H1 (cell line): ENCODE measurements around the gene NAPG. TPM values are rescaled to one million over a fixed set of nuclear protein-coding genes. Genes with fewer than 3 reads are reported as not detected.

Source experiments
- CBX5 ChIP-seq: fragments of 300-800, 300-1000 bp; sonication (generic); IDR thresholded peaks from 2 replicates; pipeline ENCODE4 v1.7.1; 2016; ENCODE audit warnings: antibody characterized with exemption, low read length, low read depth
- CBX8 ChIP-seq: fragments of 300-800, 300-1000 bp; sonication (generic); IDR thresholded peaks from 2 replicates; pipeline ENCODE4 v1.7.1; 2016; ENCODE audit warnings: low read depth, low read length, borderline replicate concordance
- CEBPB ChIP-seq: IDR thresholded peaks from 2 replicates; pipeline ENCODE4 v1.6.1; 2012; ENCODE audit warnings: low read depth, low read length
- CHD2 ChIP-seq: IDR thresholded peaks from 2 replicates; pipeline ENCODE4 v1.6.1; 2012; ENCODE audit warnings: low read length, improper control_type of control experiment
- CTBP2 ChIP-seq: IDR thresholded peaks from 2 replicates; pipeline ENCODE4 v1.7.0; 2011; ENCODE audit warnings: borderline replicate concordance, mild to moderate bottlenecking, moderate library complexity, mixed read lengths, low read length; ENCODE audit not compliant: insufficient read depth, insufficient read length
- SIN3A ChIP-seq, 2 experiments: IDR thresholded peaks in 1 of 2; conservative IDR thresholded peaks in 1 of 2; 2 replicates each; pipeline ENCODE4 v1.6.1; 2011 to 2012; ENCODE audit warnings: low read length in 2 of 2, improper control_type of control experiment in 1 of 2, low read depth in 1 of 2, mild to moderate bottlenecking in 1 of 2
- polyA plus RNA-seq, 7 experiments: library from polyadenylated mRNA; depleted of rRNA in 3 of 7; stranded (reverse) in 5 of 7; unstranded in 2 of 7; fragments of >200 nt in 5 of 7; fragments of 200-250 nt in 2 of 7; gene quantifications; 1 replicate in 5 of 7; 2 replicates in 1 of 7; 4 replicates in 1 of 7; pipeline versions ENCODE4 v1.2.1 to v1.2.3, GENCODE V29; 2011 to 2013; ENCODE audit warnings: missing spikeins in 2 of 7, mixed read lengths in 2 of 7
- total RNA-seq: library from RNA; stranded (reverse); fragmentation: NEBNext Ultra II Directional; extraction: Animal tissue kit (Norgen Biotek cat#: 25700); gene quantifications from 2 replicates; pipeline ENCODE4 v1.2.1, GENCODE V29; 2021

Gene NAPG
- total and polyA plus RNA-seq, 2 of the 8 experiments (the other 6 are each of a cell fraction or from before 2014, with no cell fraction given), result 8.0 to 23.5 TPM

DNA sequence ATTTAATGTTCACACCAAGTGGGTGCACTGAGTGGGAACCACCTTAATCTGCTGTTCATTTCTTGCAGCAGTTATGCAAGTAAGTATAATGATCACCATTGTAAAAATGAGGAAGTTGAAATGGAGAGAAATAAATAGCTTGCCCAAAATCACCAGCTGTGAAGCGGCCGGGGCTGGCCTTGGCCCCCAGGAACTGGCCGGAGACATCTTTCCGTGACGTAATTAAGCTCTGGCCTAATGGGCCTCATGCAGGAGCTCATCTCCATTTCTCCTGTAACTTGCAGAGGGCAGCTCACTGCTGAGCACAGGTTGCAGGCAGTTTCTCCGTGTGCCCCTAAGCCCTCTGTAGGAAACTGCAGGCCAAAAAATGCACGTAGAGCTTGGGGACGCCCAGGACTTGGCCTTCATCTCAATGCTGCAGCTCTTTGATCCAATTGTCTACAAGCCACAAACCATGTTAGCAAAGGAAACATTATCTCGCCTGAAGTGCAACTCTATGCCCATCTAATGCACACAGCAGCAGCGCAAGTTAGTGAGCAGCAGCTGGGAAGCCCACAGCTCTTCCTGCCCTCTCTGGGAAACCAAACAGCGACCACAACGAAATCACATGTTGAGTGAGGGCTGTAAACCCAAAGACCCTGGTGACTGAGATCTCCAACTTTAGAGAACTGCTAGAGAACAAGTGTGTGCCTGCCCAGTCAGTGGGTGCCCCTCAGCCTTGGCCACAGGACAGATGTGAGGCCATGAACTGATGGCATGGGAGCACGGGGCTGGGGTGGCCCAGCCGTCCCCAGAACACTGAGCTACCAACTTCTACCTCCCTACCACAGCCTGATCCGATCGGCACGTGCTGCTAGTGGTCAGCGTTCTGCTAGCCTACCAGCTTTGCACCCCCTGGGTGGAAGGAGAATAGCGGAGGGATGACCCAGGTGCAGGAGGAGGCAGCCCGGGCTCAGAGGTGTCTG lies 42.6 kb upstream of the NAPG start (continued):
- TF ChIP-seq CHD2 (no peak), CTBP2 (no peak), CBX5 (no peak), SIN3A (conservative IDR thresholded peaks at IDR 0.05 in 1 of 2, IDR thresholded peaks at IDR 0.05 in 1 of 2; ENCODE audit: low read depth in 1 of 2, low read length in 2 of 2) (no peak), CEBPB (no peak), CBX8 (no peak)
- TF ChIP-seq, all 59 proteins: peak for 0
